EL (cell line): Measurements from ENCODE around the gene EIF3L.

Experiments
- DNase-seq: peaks from one replicate; pipeline ENCODE4 v3.0.0-alpha.2; 2016

Gene EIF3L

DNA sequence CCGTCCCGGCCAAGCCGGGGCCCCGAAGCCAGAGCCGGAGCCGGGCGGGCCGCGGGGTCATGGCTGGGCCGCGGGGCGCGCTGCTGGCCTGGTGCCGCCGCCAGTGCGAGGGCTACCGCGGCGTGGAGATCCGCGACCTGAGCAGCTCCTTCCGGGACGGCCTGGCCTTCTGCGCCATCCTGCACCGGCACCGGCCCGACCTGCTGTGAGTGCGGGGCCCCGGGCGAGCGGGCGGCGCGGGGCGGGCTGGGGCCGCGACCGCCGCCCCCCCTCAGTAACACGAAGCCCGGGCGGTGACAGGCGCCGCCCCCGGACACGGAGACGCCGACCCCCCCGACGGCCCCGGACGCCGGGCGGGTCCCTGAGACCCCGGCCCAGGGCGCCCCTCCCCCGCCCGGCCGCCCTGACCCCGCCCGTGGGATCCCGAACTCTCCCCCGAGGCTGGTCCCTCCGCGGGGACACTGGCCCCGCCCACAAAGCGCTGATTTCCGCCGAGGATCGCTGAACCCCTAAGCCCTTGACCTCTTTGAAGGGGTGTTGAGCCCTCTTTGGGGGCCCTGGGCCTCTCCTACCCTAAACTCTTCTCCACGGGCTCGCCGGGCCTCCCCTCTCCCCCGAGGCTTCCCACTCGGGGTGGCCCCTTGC, 57.3 kb downstream of the EIF3L start:
- DNase-seq: peak; percentile 45

DNA sequence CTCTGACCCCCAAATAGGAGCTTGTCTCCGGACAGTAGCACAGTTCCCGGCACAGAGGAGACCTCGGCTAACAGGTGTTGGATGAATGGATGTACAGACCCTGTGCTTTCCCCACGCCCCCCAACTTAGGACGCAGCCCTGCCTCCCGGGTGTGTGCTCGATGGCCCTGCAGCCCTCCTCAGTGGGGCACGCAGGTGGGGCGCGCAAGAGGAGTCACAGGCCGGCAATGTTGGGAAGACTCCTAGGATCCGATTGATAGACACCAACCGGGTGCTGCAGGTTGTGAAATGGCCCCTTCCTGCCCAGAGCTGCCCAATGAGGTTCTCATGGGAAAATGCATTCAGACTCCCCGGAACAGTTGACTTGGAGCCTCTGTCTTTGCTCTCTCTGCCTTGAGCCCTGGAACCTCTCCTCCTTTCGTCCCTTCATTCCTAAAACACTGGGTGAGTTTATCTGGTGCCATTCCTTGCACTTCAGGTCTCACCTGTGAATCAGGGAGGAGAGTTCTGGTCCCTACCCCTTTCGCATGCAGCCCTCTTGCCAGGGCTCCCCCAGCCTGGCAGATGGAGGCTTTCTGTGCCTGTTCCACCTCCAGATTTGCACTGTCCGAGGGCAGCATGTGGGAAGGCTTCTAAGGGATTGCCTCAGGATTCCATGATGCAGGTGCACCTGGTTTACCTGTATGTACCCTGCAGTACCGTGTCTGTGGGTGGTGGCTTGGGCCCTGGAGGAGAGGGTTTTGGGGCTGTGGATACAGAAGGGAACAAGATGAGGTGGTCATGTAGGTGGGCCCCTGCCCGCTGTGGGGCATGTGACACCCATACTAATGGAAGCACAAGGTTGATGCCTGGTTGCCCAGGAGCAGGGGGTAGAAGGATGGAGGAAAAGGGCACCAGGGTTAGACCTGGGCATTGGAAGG, 58.1 kb downstream of the EIF3L start:
- peak; percentile 47 for DNase-seq

DNA sequence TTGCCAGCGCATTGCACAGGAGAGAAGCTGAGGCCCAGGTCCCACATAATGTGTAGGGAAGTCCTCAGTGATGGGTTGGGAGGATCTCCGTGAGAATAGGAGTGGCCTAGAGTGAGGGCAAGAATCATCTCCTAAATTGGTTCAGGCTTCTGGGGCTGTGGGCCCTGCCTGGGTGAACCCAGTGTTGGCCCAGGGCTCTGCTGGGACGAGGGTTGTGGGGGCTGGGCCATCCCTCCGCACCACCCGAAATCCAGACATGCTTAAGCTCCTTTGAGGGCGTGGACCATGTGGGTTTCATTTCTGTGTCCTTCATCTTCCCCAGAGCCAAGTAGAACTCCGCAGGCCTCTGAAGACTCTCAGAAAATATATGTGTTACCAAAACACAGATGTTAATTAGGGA, 60.5 kb downstream of the EIF3L start:
- no peak for DNase-seq

DNA sequence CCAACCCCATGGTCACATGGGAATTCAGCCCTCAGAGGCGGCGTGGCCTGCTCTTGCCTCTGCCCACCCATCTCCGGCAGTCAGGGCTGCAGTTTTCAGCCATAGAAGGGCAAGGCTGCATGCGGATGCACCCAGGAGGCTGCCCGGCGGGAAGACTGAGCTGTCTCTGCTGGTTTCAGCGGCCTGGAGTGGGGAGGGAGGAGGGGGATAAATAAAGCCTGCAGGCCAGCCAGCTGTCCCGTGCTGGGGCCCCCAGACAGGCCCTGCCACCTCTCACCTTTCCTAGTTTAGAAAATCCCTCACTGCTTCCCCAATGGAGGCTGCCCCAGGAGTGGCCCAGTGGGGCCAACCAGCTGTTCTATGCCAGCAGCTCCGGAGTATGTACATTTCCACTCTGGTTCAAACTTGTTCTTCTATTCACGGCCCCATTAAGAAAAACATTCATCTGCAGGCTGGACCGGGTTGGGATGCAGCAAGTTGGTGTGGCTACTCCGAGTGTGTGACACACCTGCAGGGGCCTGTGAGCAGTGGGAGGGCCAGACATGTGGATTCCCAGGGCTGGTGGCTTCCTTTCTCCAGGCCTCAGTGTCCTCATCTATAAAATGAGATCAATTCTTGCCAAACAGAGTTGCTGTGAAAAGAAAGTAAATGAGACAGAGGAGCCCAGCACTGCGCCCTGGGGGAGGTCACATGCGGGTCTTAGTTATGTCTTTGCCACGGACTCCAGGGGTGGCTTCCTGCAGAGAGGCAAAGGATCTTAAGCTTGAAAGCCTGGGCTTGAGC, 61.9 kb downstream of the EIF3L start:
- DNase-seq: no peak

DNA sequence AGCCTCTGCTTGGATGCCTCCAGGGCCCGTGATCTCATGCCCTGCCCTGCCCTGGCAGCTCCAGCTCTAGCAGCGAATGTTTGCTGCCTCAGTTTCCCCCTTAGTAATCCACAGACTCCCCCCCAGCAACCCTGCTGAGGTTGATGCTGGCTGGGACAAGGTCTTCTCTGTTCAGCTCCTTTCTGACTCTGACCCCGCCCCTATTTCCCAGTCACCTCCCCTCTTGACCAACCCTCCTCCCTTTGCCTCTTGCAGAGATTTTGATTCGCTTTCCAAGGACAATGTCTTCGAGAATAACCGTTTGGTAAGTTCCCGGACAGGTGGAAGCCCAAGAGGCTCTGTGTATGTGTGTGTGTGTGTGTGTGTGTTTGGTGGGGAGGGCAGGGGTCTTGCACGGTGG, 62.5 kb downstream of the EIF3L start:
- no peak for DNase-seq

DNA sequence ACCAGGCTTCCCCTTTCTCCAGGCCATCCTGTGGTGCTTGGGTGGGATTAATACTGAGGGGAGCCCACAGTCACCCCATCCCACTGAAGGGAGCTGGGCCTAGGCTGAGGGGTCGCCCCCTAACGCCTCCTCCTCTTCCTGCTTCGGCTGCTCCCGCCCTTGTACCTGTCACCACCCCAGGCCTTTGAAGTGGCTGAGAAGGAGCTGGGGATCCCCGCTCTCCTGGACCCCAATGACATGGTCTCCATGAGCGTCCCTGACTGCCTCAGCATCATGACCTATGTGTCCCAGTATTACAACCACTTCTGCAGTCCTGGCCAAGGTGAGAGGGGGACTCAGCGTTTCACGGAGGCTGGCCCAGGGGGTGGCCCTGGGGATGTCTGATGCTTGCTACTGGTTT, 63.0 kb downstream of the EIF3L start:
- DNase-seq: no peak

DNA sequence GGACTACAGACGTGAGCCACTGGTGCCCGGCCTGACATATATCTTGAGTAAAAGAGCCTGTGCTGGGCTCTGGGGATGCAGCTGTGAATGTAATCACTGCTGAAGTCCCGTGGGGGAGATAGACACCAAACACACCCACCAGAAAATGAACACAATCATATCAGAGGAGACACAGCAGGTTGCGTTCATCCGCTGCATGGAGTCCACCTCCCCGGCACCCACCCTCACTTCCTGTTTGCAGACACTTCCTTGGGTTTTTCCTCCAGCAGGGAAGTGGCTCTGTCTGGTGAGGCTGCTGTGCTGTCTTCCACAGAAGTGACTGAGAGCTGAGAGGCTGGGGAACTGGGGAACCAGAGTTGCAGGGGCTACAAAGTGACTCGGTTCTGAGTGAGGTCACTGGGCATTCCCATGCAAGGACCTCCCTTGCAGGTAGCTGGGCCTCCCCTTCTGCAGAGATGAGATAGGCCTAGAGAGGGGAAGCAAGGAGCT, 64.1 kb downstream of the EIF3L start:
- no peak for DNase-seq

DNA sequence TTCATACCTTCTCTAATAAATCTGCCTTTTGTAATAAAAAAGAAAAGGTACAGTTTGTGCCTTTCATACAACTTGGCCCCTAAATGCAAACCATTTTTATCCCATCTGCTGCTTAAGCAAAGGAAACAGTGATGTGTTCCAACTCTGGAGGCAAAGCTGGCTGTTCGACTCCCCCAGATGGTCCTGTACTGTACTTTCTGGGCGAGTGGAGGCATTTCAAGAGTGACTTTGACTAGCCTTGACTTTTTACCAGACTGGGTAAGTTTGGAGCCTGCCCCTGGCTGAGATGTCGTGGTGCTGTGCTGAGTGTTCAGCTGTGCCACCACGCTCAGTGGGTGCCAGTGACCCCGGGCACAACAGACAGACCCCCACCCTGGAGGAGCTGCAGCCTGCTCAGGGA, 67.1 kb downstream of the EIF3L start:
- no peak for DNase-seq

DNA sequence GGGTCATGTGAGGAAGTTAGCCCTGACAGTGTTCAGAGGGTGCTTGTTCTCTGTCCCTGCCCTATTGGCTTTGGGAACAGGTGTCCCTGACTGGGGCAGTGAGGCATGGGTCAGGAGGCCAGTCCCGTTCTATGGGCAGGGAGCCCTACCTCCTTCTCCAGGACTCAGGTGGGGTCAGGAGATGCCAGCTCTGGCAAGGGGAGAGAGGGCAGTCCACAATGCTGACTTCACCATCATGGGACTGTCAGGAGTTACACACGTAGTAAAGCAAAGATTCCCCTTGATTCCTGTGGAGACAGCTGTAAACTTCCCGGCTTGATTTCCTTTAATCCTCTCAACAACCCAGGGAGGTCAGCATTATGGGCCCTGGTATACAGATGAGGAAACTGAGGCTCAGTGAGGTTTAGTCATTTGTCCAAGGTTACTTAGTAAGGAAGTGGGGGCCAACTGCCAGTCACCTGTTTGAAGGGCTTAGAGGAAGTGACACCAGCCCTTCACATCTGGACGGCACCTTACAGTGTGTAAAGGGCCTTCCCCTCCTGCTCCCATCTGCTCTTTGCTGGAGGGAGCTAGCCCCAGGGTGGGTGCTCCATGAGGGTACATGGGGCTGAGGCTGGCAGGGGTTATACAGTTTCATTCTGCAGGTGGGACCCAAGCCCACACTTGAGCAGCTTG, 68.8 kb downstream of the EIF3L start:
- no peak for DNase-seq

DNA sequence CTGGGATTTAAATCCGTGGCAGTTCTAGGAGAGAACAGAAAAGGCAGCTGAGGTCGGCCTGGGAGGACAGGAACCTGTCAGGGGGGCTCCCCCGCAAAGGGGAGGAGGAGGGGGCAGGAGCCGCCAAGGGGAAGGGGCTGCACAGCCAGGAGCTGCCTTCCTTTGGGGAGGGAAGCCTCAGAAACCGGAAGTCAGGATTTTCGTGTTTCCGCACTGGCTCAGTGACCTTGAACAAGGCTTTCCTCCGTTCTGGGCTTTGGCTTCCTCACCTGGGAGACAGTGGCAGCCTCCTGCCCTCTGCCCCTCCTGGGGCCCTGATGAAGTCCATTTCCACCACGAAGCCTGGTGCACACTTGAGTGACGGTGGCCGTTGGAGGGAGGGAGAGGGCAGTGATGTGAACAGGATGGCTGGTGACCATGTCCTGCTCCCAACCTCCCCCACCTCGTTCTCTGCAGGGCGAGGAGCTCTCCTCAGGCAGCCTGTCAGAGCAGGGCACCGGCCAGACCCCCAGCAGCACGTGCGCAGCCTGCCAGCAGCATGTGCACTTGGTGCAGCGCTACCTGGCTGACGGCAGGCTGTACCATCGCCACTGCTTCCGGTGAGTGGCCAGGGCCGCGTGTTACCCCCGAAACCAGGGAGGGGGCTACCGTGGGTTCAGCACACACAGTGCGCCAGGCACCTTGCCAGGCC, 69.5 kb downstream of the EIF3L start:
- no peak for DNase-seq

DNA sequence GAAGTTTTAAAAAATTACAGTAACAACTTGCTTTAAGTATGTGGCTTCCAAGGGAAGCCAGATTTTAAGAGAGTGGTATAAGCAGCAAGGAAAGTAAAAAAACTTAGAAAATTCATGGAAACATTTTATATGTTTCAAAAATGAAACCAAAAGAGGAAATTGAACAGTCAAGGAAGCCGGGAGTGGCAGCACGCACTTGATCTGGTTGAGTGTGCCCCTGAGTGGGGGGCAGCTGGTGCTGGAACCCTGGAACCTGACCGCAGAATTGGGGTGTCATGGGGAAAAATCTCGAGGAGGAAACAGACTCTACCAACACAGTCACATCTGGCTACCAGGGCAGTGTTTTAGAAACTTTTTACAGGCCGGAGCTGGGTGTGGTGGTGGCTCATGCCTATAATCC, 70.9 kb downstream of the EIF3L start:
- DNase-seq: no peak

DNA sequence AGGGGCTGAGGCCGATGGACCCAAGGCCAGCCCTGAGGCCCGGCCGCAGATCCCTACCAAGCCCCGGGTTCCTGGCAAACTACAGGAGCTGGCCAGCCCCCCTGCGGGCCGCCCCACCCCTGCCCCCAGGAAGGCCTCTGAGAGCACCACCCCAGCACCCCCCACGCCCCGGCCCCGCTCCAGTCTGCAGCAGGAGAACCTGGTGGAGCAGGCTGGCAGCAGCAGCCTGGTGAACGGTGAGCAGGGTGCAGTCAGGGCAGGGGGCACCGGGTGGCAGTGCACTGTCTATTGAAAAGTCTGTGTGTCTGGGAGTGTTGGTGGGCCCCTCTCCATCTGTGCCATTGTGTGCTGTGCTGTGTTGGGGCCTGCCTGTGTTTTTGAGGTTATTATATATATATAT, 73.0 kb downstream of the EIF3L start:
- DNase-seq: no peak

DNA sequence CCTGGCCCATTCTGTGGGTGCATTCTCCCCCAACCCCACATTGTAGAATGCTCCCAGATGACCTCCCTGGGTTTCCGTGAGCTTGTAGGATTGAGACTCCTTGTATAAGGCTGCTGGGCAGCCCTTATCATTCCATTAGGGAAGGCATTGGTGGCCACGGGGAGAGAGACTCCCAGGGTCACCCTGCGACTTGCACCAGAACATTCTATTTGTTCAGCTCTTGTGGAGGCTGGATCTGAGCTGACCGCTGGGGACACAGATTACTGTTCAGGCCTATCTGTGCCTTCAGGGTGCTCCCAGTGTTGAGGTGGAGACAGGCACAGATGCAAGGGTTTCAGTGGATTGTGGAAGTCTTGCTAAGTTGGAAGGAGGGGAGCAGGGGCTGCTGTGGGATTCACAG, 74.7 kb downstream of the EIF3L start:
- DNase-seq: no peak

DNA sequence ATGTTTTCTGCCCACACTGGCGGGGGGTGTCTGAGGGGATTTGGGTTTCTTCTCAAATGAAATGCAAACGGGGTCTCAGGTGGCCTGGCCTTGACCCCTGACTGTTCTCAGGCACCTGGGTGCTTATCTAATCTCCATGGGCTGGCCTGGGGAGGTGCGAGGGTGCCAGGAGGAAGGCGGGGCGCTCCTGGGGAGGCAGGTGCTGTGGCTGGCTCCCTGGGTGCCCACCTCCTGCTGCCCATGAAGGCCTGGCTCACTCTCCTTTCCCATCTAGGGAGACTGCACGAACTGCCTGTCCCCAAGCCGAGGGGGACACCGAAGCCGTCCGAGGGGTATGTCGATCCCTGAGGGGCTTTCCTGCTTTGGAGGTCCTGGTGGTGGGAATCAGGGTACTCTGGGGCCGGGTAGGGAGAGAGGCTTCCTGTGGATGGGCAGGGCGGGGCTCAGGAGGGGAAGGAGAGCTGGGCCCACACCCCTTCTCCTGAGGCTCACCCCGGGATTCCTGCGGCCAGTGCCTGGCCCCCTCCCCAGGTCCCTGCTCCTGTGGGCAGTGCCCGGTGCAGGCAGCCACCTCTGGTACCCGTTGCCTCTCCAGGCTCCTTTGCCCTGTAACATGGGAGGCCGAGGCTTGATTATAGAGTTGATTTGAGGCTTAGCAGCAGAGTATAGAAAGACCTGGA, 75.3 kb downstream of the EIF3L start:
- DNase-seq: no peak

DNA sequence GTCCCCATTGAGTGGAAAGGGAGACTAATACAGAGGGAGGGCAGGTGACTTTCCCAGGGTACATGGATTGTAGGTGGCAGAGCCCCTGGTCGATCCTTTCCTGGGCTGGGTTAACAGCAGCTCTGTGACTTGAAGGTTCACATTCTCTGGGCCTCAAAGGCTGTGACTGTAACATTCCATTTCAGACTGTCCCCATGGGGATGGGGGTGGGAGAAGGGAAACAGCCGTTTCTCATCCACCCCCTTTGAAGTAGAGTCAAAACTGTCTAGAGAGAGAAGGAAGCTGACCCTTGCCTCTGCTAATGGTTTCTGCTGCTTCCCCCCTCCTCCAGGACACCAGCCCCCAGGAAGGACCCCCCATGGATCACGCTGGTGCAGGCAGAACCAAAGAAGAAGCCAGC, 76.1 kb downstream of the EIF3L start:
- DNase-seq: no peak

DNA sequence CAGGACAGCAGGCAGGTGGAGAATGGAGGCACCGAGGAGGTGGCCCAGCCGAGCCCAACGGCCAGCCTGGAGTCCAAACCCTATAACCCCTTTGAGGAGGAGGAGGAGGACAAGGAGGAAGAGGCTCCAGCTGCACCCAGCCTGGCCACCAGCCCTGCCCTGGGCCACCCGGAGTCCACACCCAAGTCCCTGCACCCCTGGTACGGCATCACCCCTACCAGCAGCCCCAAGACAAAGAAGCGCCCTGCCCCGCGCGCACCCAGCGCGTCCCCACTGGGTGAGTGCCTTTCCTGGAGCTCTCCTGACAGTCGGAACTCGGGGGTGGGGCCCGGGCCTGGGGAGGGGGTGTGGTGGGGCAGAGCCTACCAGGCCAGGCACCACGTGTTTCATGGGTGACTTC, 76.5 kb downstream of the EIF3L start:
- DNase-seq: no peak

DNA sequence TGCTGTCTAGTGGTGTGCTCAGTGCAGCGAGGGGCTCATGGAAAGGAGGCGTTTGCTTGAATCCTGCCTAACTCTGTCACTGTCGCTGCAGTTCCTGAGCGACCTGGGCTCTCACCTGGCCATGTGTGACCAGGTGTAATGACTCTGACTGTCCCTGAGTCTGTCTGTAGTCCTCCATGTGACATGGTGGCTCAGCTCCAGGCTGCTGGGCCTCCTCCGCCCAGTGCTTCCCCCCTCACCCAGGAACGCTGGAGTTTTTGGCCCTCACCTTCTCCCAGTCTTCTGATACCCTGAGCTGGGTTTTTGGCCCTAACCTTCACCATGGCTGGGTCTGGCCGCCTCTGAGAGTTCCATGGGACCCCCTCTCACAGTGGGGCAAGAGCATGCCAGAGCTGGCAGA, 77.1 kb downstream of the EIF3L start:
- DNase-seq: no peak

DNA sequence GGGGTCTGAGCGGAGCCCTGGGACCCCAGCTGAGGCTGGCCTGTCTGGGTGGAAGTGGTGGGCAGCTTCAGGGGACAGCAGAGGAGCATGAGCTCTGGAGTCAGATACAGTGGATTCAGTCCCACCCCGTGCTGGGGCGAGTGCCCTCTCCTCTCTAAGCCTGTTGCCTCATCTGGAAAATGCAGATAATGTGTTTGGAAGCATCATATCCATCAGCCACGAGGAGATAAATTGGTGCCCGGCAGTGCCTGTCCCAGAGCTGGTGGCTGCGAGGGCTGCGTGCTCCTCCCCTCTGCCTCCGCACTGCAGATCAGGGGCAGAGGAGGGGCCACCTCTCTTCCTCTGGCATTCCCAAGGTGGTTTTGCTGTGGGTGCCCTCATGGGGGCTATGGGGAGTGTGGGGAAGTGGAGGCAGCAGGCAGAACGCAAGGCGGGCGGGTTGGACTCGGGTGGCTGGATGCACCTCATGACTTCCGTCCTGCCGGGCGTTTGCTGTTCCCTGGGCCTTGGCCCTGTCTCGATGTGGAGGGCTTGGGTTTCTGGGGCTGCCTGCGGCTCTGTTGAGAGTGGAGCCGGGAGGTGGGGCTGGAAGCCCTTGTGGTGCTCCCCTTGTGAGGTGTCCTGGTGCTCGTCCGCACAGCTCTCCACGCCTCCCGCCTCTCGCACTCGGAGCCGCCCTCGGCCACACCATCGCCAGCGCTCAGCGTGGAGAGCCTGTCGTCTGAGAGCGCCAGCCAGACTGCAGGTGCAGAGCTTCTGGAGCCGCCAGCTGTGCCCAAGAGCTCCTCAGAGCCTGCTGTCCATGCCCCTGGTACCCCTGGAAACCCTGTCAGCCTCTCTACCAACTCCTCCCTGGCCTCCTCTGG, 77.8 kb downstream of the EIF3L start:
- DNase-seq: no peak

DNA sequence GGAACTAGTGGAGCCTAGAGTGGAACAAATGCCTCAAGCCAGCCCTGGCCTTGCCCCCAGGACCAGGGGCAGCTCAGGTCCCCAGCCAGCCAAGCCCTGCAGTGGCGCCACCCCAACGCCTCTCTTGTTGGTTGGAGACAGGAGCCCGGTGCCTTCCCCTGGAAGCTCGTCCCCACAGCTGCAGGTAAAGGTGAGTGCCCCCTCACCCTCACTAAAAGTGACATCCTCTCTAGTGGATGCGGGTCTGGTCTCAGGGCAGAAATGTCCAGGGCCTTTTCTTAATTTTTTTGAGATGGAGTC, 78.4 kb downstream of the EIF3L start:
- DNase-seq: no peak

DNA sequence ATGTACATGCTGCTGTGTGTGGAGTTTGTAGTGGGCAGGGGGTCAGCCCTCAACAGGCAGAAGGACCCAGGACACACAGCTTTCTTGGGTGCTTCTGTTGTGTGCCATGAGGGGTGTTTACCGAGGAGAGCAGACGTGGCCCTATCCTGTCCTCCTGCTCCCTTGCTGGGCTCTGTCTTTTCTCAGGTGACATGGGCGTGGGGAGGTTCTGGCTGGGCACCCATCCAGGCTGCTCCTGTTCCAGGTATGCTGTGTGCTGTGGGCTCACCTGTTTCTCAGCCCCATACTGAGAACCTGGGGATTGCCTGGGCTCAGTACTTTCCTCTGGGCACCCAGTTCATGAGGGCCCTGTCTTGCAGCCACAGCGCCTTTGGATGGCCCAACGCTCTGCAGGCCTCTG, 80.2 kb downstream of the EIF3L start:
- DNase-seq: no peak
